NCI-H748 (cell line): ENCODE results near the gene RNF168.
"Not testable (repeated sequence)": the region's sequence is repeated elsewhere in the genome, so short reads cannot be mapped to it uniquely, and the experiment has no call there.

Source experiments
- DNase-seq: peaks from one replicate; lab custom pipeline; 2025; ENCODE audit not compliant: unreplicated experiment; lab: John Stamatoyannopoulos, UW

The RNF168 gene

DNA sequence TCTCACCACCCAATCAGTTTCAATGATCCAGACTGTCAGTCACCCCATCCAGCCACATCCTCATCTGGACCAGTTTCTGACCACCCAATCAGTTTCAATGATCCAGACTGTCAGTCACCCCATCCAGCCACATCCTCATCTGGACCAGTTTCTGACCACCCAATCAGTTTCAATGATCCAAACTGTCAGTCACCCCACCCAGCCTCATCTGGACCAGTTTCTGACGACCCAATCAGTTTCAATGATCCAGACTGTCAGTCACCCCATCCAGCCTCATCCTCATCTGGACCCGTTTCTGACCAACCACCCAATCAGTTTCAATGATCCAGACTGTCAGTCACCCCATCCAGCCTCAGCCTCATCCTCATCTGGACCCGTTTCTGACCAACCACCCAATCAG is 33.4 kb downstream of the RNF168 start:
- not testable (repeated sequence) for DNase-seq

DNA sequence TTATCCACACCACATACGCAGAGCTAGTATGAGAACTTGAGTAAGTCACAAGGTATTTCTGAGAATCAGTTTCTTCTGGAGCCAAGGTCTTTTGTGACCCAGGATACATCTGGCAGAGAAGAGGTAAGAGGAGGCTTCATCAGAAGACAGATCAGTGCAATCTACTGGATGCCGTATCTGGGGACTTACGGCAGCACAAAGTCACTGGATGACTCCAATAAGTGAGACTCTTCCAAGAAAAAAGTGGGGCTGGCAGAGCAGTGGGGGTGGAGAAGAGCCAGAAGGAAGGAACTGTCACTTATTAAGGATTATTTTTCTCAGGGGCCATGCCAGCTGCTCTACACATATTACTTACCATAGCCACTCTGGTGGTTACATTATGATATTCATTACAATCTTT is 39.8 kb downstream of the RNF168 start:
- DNase-seq: no peak

DNA sequence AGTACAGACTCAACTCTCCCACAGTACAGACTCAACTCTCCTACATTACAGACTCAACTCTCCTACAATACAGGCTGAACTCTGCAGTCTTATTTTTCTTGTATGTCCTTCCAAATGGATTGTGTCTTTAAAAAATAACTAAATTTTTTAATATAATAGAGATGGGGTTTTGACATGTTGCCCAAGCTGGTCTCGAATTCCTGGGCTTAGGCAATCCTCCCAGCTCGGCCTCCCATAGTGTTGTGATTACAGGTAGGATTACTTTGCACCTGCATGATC is 40.2 kb downstream of the RNF168 start:
- DNase-seq: no peak

DNA sequence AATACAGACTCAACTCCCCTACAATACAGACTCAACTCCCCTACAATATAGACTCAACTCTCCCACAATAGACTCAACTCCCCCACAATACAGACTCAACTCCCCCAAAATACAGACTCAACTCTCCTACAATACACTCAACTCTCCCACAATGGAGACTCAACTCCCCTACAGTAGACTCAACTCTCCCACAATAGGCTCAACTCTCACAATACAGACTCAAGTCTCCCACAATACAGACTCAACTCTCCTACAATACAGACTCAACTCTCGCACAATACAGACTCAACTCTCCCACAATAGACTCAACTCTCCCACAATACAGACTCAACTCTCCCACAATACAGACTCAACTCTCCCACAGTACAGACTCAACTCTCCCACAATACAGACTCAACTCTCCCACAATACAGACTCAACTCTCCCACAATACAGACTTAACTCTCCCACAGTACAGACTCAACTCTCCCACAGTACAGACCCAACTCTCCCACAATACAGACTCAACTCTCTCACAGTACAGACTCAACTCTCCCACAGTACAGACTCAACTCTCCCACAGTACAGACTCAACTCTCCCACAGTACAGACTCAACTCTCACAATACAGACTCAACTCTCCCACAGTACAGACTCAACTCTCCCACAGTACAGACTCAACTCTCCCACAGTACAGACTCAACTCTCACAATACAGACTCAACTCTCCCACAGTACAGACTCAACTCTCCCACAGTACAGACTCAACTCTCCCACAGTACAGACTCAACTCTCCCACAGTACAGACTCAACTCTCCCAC is 40.7 kb downstream of the RNF168 start:
- DNase-seq: not testable (repeated sequence)

DNA sequence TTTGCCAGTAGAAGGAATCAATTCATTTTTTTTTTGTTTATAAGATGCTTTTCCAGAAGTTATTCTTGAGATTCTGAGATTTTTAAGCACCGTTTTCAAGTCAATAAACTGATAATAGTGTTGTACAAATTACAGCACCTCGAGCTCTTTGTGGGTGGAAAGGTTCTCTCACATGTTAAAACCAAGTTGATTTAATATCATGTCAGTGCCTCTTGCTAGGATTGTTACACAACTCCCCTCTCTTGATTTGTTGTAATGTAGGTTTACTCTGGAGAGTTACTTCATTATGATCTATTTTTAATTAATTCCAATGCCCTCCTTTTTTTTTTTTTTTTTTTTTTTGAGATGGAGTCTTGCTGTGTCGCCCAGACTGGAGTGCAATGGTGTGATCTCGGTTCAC is 45.5 kb downstream of the RNF168 start:
- DNase-seq: no peak

DNA sequence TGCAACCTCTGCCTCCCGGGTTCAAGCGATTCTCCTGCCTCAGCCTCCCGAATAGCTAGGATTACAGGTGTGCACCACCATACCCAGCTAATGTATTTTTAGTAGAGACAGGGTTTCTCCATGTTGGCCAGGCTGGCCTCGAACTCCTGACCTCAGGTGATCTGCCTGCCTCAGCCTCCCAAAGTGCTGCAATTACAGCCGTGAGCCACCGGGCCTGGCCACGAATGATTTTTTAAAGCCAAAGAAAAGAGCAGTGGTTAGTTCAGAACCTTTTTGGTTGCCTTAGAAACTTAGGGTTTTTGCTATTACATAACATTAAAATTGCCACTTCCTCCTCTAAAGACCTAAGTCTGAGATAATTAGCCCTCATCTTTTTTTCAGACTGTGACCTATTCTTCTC is 46.1 kb downstream of the RNF168 start:
- not testable (repeated sequence) for DNase-seq

DNA sequence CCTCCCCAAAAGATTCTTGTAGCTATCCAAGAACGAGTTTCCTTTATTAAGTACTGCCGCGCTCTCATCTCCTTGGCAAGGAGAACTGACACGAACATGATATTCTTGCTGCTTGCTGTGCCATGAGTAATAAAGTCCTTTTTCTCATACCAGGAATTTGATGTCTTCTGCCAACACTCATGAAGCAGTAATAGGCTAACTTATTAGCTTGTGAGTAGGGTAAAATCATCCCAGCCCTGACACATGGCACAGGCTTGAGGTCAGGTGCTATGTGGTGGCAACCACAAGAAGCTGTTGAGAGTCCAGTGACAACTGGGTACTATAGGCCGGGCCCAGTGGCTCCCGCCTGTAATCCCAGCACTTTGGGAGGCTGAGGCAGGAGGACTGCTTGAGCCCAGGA is 48.6 kb downstream of the RNF168 start:
- no peak for DNase-seq

DNA sequence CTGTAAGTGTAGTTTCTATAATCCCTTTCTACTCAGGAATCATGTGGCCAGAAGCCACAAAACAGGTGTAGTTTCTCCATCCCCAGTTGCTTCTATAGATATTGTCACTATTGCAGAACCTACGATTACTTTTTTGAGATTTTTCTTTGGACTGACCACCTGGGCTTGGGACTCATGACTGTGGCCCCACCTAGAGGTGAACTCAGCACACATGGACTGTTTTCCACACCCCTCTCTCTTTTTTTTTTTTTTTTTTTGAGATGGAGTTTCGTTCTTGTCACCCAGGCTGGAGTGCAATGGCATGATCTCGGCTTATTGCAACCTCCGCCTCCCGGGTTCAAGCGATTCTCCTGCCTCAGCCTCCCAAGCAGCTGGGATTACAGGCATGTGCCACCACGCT is 58.2 kb downstream of the RNF168 start:
- not testable (repeated sequence) for DNase-seq

DNA sequence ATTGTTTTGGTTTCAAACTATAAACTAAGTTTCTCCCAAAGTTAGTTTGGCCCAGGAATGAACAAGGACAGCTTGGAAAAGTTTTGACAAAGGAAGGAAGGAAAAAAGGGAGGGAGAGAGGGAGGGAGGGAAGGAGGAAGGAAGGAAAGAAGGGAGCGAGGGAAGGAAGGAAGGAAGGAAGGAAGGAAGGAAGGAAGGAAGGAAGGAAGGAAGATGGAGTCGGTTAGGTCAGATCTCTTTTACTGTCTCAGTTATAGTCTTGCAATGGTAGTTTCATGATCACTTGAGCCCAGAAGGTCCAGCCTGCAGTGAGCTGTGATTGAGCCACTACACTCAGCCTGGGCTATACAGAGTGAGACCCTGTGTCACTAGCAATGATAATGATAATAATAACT is 59.1 kb downstream of the RNF168 start:
- no peak for DNase-seq

DNA sequence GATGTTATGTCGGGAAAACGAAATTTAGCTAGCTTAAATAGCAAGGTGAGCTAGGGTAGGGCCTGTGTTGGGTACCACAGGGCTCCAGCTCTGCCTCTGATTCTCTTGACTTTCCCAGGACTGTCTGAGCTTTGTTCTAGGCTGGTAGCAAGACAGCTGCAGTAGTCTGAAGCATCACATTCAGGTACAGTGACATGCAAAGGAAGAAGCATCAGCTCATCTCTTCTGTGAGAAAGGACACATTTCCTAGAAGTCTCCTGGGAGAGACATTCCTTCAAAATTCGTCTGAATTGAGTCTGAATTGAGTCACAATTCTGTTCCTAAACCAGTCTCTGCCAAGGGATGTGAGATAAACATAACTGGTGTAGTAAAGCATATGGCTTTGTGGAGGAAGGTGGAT is 62.9 kb downstream of the RNF168 start:
- DNase-seq: no peak

DNA sequence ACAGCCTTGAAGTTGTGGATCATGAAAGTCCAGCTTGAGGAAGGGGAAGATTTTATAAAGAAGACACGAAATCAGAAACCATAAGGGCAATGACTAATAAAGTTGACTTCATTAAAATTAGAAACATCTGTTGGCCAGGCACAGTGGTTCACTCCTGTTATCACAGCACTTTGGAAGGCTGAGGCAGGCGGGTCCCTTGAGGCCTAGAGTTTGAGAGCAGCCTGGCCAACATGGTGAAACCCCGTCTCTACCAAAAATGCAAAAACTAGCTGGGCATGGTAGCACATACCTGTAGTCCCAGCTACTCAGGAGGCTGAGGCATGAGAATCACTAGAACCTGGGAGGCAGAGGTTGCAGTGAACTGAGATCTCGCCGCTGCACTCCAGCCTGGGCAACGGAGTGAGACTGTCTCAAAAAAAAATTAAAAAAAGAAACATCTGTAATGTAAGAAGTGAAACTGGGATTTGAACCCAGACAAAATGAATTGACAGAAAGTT is 63.5 kb downstream of the RNF168 start:
- DNase-seq: no peak

DNA sequence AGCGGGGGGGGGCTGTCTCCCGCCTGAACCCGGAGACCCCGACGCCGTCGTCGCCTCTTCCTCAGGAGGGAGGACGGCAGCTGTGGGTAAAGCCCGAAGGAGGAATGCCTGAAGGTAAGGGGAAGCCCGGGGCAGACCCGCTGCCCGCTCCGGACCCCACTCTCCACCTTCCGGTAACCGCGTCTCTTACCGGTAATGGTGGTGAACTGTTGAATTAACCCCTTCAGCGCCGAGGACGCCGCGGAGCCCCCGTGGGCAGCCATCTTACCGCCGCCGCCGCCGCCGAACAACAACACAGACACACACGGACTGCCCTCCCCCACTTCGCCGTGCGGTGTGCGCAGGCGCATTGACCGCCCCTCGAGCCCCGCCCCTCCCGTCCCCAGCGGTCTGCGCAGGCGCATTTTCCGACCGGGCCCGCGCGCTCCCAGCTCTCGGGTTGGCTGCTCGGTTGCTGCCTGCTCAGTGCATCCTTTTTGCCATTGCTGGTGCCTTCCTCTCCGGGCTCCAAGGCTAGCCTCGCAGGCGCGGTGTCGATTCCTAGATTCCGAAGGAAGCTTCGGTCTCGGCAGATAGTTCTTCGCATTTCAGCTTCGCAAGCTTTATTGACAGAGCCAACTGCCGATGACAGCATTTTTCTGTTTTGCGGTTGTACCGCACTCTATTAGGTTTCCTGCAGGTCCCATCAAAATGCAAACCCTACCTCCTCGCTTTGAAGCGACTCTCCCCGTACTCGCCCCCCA is 71.3 kb downstream of the RNF168 start, which contains the start of gene UBXN7:
TSS of gene UBXN7 (minus strand) at position 291 of the 743 bp plus-strand sequence. CDS start at position 263, 28 bp downstream.
- peak; percentile 90 for DNase-seq

DNA sequence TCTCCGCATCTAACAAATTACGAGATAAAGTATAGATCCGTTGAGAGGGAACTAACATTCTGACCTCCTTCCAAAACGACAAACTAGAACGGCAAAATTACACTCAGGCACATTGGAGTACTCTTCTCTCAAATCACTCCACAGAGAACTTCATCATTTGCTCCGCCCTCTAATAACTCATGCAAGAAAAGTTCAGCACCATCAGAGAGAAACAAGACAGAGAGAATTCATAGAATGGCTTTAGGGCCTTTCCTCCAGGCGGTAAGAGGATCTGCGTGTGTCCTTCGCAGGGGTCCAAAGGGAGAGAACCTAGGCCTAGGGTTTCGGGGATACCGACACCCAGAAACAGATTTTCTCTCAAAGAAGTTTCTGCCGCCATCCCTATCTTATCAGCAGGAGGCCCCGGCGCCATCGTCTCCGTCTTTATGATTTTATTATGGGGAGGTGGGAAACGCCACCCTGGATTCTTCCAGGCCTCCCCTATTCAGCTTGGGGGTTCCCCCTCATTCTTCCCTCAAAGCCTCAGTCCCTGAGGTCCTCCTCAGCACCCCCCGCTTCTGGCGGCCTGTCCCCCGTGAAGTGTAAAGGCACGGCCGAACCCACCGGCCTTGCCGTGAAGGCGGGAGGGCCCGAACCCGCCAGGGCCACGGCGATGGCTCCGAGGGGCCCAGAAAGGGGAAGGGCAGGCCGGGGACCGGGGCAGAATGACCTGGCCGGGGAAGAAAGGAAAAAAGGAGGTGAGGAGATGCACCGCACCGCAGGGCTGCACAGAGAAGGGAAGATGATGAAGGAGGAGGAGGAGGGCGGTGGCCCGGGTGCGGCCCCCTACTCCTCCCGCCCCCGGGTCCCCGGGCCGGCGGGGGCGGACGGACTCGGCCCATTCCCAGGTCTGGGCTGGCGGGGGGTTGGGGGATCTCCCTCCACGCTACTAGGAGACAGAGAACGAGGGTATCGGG is 72.1 kb downstream of the RNF168 start:
- DNase-seq: peak; percentile 25

DNA sequence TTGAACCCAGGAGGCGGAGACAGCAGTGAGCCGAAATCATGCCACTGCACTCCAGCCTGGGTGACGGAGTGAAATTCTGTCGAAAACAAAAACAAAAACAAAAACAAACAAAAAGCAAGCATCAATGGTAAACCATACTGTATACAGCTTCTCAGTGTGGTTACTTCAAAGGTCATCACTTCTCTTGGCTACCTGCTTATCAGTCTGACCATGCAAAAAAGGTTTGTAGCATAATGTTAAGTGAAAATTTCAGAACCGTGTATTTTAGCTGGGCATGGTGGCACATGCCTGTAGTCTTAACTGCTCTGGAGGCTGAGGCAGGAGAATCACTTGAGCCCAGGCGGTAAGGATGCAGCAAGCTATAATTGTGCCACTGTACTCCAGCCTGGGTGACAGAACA is 75.5 kb downstream of the RNF168 start:
- no peak for DNase-seq

DNA sequence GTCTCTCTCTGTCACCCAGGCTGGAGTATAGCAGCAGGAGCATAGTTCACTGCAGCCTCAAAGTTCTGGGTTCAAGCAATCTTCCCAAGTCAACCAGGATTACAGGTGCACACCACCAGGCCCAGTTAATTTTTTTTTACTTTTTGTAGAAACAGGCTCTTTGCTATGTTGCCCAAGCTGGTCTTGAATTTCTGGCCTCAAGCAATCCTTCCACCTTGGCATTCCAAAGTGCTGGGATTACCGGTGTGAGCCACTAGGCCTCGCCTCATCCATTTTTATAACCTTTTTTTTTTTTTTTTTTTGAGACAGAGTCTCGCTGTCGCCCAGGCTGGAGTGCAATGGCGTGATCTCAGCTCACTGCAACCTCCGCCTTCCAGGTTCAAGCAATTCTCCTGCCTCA is 79.1 kb downstream of the RNF168 start:
- DNase-seq: not testable (repeated sequence)

DNA sequence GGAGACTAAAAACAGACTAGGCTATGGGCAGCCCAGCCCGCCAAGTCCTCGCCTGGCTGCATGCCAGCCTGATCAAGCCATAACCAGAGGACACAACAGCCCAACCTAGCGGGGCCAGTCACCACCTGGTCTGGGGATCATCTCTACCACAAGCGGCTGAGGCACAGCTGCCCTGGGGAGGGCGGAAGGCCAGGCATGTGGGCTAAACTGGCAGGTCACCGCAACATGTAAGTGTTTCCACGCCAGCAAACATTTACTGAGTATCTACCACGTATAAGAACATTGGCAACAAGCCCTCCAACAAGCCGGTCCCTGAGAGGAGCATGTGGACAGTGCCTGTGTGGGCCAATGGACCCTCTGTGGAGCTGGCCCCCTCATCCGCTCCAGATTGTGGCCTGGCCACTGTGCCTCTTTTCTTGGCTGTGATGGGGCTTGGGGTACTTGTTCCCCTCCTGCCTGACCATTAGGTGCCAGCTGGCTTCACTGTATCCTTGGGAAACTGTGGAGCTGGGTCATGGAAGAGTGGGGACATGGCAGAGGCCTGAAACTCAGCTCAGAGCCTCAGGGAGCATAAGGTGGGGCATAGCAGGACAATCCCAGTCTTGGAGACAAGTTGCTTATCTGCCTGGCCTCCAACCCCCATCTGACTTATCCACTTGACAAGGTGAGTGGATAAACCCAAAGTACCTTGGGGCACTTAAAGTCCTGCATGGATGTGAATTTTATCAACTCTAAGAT is 80.4 kb downstream of the RNF168 start:
- peak; percentile 59 for DNase-seq

DNA sequence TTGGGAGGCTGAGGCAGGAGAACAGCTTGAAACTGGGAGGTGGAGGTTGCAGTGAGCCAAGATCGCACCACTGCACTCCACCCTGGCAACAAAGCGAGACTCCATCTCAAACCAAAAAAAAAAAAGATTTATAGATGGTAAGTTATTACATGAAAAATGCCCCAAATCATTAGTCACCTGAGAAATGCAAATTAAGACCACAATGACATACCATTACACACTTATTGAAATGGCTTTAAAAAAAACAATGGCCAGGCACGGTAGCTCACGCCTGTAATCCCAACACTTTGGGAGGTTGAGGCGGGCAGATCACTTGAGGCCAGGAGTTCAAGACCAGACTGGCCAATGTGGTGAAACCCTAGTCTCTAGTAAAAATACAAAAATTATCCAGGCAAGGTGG is 81.9 kb downstream of the RNF168 start:
- not testable (repeated sequence) for DNase-seq

DNA sequence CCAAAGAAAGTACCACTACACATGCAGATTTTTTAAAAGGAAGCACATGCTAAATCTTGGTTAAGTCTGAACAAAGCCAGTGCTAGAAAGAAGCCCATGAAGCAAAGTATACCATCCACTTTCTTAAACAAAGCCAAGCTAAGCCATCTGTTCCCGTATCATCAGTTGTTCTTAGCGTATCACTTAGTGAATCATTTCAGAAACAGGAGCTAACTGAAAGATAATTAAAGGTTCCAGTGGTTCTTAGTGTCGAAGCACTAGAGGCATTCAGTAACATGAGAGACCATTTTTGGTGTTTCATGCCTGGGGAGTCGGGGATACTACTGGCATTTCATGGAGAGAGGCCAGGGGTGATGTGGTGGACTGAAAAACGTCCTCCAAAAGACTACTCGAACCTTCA is 84.2 kb downstream of the RNF168 start:
- DNase-seq: no peak
